Mesenchymal stem cell (in vitro differentiated cells and primary cell): ENCODE measurements around the gene MKLN1.
"Not testable (repeated sequence)": the region's sequence is repeated elsewhere in the genome, so short reads cannot be mapped to it uniquely, and the experiment has no call there.

Source experiments
- DNase-seq: peaks from one replicate; pipeline ENCODE4 v3.0.0-alpha.2; 2013
- H2AFZ ChIP-seq: one replicate; pipeline ENCODE4 v1.6.1; 2013; ENCODE audit warnings: low read depth, mild to moderate bottlenecking, control low read depth, inconsistent platforms, low read length, moderate library complexity
- H2AK5ac ChIP-seq: 2 replicates; pipeline ENCODE4 v1.6.1; 2013; ENCODE audit warnings: low read length, moderate library complexity, mild to moderate bottlenecking, inconsistent platforms; ENCODE audit not compliant: severe bottlenecking
- H2BK120ac ChIP-seq: one replicate; pipeline ENCODE4 v1.6.1; 2013; ENCODE audit warnings: low read depth, mild to moderate bottlenecking, inconsistent platforms, low read length, moderate library complexity
- H2BK12ac ChIP-seq, 2 experiments: one replicate each; pipeline ENCODE4 v1.6.1; 2013; ENCODE audit warnings: inconsistent platforms in 2 of 2, low read length in 2 of 2, mild to moderate bottlenecking in 2 of 2, moderate library complexity in 2 of 2, control low read depth in 1 of 2
- H2BK15ac ChIP-seq: one replicate; pipeline ENCODE4 v1.6.1; 2013; ENCODE audit warnings: mild to moderate bottlenecking, low read depth, inconsistent platforms; ENCODE audit not compliant: poor library complexity, severe bottlenecking
- H2BK5ac ChIP-seq: 2 replicates; pipeline ENCODE4 v1.6.1; 2013; ENCODE audit warnings: low read depth, mild to moderate bottlenecking, low read length, control low read depth, inconsistent platforms; ENCODE audit not compliant: poor library complexity, severe bottlenecking
- H3K14ac ChIP-seq, 2 experiments: one replicate each; pipeline ENCODE4 v1.6.1; 2013; ENCODE audit warnings: inconsistent platforms in 2 of 2, low read length in 2 of 2, control low read depth in 1 of 2, mild to moderate bottlenecking in 1 of 2, moderate library complexity in 1 of 2
- H3K18ac ChIP-seq, 2 experiments: one replicate each; pipeline ENCODE4 v1.6.1; 2013; ENCODE audit warnings: inconsistent platforms in 2 of 2, low read length in 2 of 2, control low read depth in 1 of 2, low read depth in 1 of 2, mild to moderate bottlenecking in 1 of 2
- H3K23ac ChIP-seq, 2 experiments: one replicate each; pipeline ENCODE4 v1.6.1; 2013; ENCODE audit warnings: inconsistent platforms in 2 of 2, low read length in 2 of 2, mild to moderate bottlenecking in 2 of 2, moderate library complexity in 2 of 2, control low read depth in 1 of 2
- H3K27ac ChIP-seq: 2 replicates; pipeline ENCODE4 v1.5.1; 2013; ENCODE audit warnings: mild to moderate bottlenecking, moderate library complexity, low read length, control low read depth, inconsistent platforms; ENCODE audit not compliant: poor library complexity, severe bottlenecking
- H3K27me3 ChIP-seq, 2 experiments: 2 replicates each; pipeline versions ENCODE4 v1.6.1 to v1.7.0; 2013; ENCODE audit warnings: low read length in 2 of 2, mild to moderate bottlenecking in 2 of 2, moderate library complexity in 2 of 2, control low read depth in 1 of 2, inconsistent platforms in 1 of 2; ENCODE audit not compliant: control insufficient read depth in 1 of 2, insufficient read depth in 1 of 2
- H3K36me3 ChIP-seq, 2 experiments: 2 replicates each; pipeline versions ENCODE4 v1.6.1 to v1.7.0; 2013; ENCODE audit warnings: low read length in 2 of 2, control low read depth in 1 of 2, inconsistent platforms in 1 of 2, low read depth in 1 of 2, mild to moderate bottlenecking in 1 of 2; ENCODE audit not compliant: insufficient read depth in 2 of 2, control insufficient read depth in 1 of 2
- H3K4ac ChIP-seq, 2 experiments: one replicate each; pipeline ENCODE4 v1.6.1; 2013; ENCODE audit warnings: inconsistent platforms in 2 of 2, low read length in 2 of 2, mild to moderate bottlenecking in 2 of 2, moderate library complexity in 2 of 2, control low read depth in 1 of 2, low read depth in 1 of 2
- H3K4me1 ChIP-seq: 2 replicates; pipeline ENCODE4 v1.6.1; 2013; ENCODE audit warnings: low read depth, low read length, control low read depth; ENCODE audit not compliant: control insufficient read depth, insufficient read depth
- H3K4me2 ChIP-seq: 2 replicates; pipeline ENCODE4 v1.6.1; 2013; ENCODE audit warnings: low read length, mild to moderate bottlenecking, inconsistent platforms; ENCODE audit not compliant: poor library complexity, severe bottlenecking
- H3K4me3 ChIP-seq, 2 experiments: 2 replicates each; pipeline versions ENCODE4 v1.5.1 to v1.7.0; 2013; ENCODE audit warnings: low read length in 2 of 2, mild to moderate bottlenecking in 2 of 2, control low read depth in 1 of 2, low read depth in 1 of 2; ENCODE audit not compliant: insufficient read depth in 1 of 2
- H3K79me1 ChIP-seq: replicated peaks from 2 replicates; pipeline ENCODE4 v1.6.1; 2013; ENCODE audit warnings: mild to moderate bottlenecking, control low read depth, low read length, inconsistent platforms; ENCODE audit not compliant: poor library complexity, severe bottlenecking
- H3K9ac ChIP-seq: 2 replicates; pipeline ENCODE4 v1.7.0; 2013; ENCODE audit warnings: mild to moderate bottlenecking, low read length, moderate library complexity
- H3K9me3 ChIP-seq: 2 replicates; pipeline ENCODE4 v1.7.0; 2013; ENCODE audit warnings: mild to moderate bottlenecking, low read length; ENCODE audit not compliant: control insufficient read depth
- H4K8ac ChIP-seq: one replicate; pipeline ENCODE4 v1.6.1; 2013; ENCODE audit warnings: inconsistent platforms, mild to moderate bottlenecking, low read length, moderate library complexity
- H4K91ac ChIP-seq: one replicate; pipeline ENCODE4 v1.6.1; 2013; ENCODE audit warnings: mild to moderate bottlenecking, low read length, inconsistent platforms
- WGBS: methylation state at CpG from one replicate; pipeline ENCODE4 v1.1.7; 2013; ENCODE audit warnings: mixed read lengths; 5-methylcytosine and 5-hydroxymethylcytosine counted together

MKLN1 gene

DNA sequence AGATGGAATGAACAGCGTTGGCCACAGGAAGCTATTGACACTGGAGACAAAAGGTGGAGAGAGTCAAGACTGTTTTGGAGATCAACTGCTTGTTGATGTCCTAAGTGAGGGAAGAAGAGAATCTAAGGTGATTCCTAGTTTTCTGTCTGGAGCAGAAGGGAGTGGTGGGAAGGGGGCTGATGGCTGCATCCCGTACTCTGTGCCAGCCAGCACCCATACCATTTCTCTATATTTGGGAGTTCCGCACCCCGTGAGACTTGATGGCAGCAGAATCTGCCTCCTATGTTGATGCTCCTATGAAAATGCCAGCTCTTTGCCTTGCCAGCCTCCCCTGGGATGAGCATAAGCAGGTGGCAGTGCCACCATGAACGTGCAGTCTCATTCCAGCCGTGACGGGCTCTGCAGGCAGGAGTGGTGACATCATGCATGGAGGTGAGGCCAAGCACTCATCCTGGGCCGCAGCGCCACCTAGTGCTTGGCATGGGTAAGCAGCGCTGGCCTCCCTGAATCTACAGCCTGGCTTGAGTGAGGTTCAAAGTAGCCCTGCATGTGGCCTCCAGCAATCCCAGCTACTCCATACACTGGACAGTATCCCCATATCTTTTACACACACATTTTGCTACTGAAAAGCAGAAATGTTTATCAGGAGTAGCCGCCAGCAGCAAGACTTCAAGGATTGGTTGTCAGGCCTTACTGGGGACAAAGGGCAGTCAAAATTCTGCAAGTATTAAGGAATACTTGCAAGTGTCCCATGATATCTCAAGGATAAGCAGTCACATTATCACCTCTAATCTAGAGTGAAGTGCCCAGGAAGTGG, 185.8 kb downstream of the MKLN1 start:
- Histone ChIP-seq H3K14ac (no peak overlapping the region), H2AK5ac (no peak overlapping the region), H4K91ac (no peak overlapping the region), H3K4me1 (peaks cover 6% of the 10 kb centered on the region), H3K9me3 (no peaks in the 10 kb centered on the region), H3K79me1 (no peaks in the 10 kb centered on the region), H2BK120ac (no peak overlapping the region), H3K9ac (peak overlapping the region; percentile 48), H3K36me3 (peaks cover 0 to 13% of the 10 kb centered on the region in 2 experiments), H3K23ac (no peak overlapping the region), H2BK15ac (no peak overlapping the region), H4K8ac (peak overlapping the region; percentile 19), H3K27me3 (no peaks in the 10 kb centered on the region), H3K4ac (no peak overlapping the region), H3K4me3 (no peak overlapping the region), H2AFZ (peak overlapping the region; percentile 42), H3K4me2 (peak overlapping the region; percentile 15), H2BK5ac (no peak overlapping the region), H3K27ac (no peak overlapping the region), H3K18ac (no peak overlapping the region), H2BK12ac (no peak overlapping the region)
- 40% methylated on average over 11 of the region's 11 CpGs for WGBS
- peak; percentile 82 for DNase-seq

DNA sequence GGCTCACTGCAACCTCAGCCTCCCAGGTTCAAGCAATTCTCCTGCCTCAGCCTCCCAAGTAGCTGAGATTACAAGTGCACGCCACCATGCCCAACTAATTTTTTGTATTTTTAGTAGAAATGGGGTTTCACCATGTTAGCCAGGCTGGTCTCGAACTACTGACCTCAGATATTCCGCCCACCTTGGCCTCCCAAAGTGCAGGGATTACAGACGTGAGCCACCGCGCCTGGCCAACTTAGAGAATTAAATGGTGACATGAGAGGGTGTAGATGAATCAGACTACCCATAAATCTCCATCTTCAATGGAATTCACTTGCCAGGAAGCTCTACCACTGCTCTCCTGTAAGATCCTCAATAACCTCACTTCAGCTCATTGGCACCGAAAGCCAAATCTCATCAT, 187.8 kb downstream of the MKLN1 start:
- not testable (repeated sequence) for H3K23ac ChIP-seq, H3K18ac ChIP-seq, H3K4me2 ChIP-seq, H4K91ac ChIP-seq, H3K9me3 ChIP-seq, H2BK12ac ChIP-seq, H3K14ac ChIP-seq, H4K8ac ChIP-seq, H2BK5ac ChIP-seq, DNase-seq, H2BK15ac ChIP-seq, H3K36me3 ChIP-seq, H2AK5ac ChIP-seq, H3K4me1 ChIP-seq, H3K4ac ChIP-seq, H3K27ac ChIP-seq, H3K9ac ChIP-seq, H3K4me3 ChIP-seq, H2BK120ac ChIP-seq, H2AFZ ChIP-seq, H3K79me1 ChIP-seq, H3K27me3 ChIP-seq
- 94% methylated on average over 3 of the region's 7 CpGs for WGBS

DNA sequence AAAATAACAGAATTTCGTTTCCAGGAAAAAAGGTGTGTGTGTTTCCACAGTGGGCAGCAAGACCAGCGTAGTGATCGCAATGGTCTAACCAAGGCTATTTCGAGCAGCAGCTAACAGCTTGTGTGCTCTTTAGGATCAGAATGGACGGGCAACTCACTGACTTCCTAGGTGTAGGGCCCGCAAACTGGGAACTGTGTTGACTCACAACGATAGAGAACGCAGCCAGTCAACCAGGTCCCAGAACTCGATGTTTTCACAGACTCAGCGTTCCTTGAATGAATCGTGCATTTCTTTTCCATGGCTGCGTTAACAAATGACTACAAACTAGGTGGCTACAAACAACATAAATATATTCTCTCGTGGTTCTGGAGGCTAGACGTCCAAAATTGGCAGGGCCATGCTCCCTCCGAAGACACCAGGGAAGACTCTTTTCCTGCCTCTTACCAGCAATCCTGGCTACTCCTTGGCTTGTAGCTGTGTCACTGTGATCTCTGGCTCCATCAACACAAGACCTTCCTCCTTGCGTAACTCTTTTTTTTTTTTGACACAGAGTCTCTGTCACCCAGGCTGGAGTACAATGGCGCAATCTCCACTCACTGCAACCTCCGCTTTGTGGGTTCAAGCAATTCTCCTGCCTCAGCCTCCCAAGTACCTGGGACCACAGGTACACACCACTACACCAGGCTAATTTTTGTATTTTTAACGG, 189.7 kb downstream of the MKLN1 start:
- H3K4ac ChIP-seq = no peak overlapping the region
- no peaks in the 10 kb centered on the region for H3K79me1 ChIP-seq
- H3K14ac ChIP-seq = no peak overlapping the region
- H3K9me3 ChIP-seq = no peaks in the 10 kb centered on the region
- no peak overlapping the region for H2AFZ ChIP-seq
- H3K36me3 ChIP-seq = no peaks in the 10 kb centered on the region
- 91% methylated on average over 19 of the region's 19 CpGs for WGBS
- no peak overlapping the region for H3K9ac ChIP-seq
- H2BK120ac ChIP-seq = no peak overlapping the region
- DNase-seq = no peak
- H4K8ac ChIP-seq = no peak overlapping the region
- no peak overlapping the region for H2BK12ac ChIP-seq
- no peaks in the 10 kb centered on the region for H3K27me3 ChIP-seq
- no peak overlapping the region for H3K18ac ChIP-seq
- H3K23ac ChIP-seq = no peak overlapping the region
- H4K91ac ChIP-seq = no peak overlapping the region
- H3K4me2 ChIP-seq = no peak overlapping the region
- H2BK5ac ChIP-seq = no peak overlapping the region
- H3K27ac ChIP-seq = no peak overlapping the region
- H3K4me1 ChIP-seq = peaks cover 5% of the 10 kb centered on the region
- no peak overlapping the region for H3K4me3 ChIP-seq
- no peak overlapping the region for H2AK5ac ChIP-seq
- no peak overlapping the region for H2BK15ac ChIP-seq

DNA sequence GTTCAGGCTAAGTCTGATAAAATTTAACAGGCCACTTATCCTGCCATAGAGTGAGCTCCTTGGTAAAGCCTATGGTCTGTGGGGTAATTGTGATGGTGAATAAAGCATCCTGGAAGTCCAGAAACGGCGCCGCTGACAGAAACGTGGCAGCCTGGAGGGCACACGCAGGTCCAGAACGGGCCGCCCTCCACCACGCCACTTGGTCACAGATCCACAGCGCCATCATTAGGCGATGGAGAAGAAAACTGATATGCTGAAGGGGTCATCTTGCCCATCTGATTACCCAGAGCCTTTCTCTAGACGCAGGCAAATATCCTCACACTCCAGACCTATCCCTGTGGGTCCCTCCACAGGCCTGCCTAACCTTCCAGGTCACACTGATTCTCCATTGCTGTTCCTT, 190.9 kb downstream of the MKLN1 start:
- Histone ChIP-seq H3K14ac (no peak overlapping the region), H3K79me1 (no peaks in the 10 kb centered on the region), H3K18ac (no peak overlapping the region), H2AK5ac (no peak overlapping the region), H3K4me3 (no peak overlapping the region), H3K9ac (no peak overlapping the region), H3K4me1 (peaks cover 1% of the 10 kb centered on the region), H2AFZ (no peak overlapping the region), H3K4ac (no peak overlapping the region), H3K4me2 (no peak overlapping the region), H2BK120ac (no peak overlapping the region), H4K91ac (no peak overlapping the region), H2BK15ac (no peak overlapping the region), H3K27ac (no peak overlapping the region), H3K27me3 (no peaks in the 10 kb centered on the region), H3K36me3 (no peaks in the 10 kb centered on the region), H4K8ac (no peak overlapping the region), H3K9me3 (no peaks in the 10 kb centered on the region), H2BK5ac (no peak overlapping the region), H3K23ac (no peak overlapping the region), H2BK12ac (no peak overlapping the region)
- 92% methylated on average over 11 of the region's 11 CpGs for WGBS
- no peak for DNase-seq
